Hepatocyte (in vitro differentiated cells): Measurements from ENCODE around the gene PHGDH. TPM values are rescaled to one million over a fixed set of nuclear protein-coding genes. Genes with fewer than 3 reads are reported as not detected.
"Not testable (repeated sequence)": the region's sequence is repeated elsewhere in the genome, so short reads cannot be mapped to it uniquely, and the experiment has no call there.

Experiments
- DNase-seq: peaks from one replicate; pipeline ENCODE4 v3.0.0-alpha.2; 2016; ENCODE audit warnings: low spot score
- H2AFZ ChIP-seq: fragments of 200-600 bp; sonication (generic); 2 replicates; pipeline ENCODE4 v1.6.0; 2016; ENCODE audit warnings: antibody characterized with exemption, mild to moderate bottlenecking
- H3K27ac ChIP-seq: fragments of 200-600 bp; sonication (generic); 2 replicates; pipeline ENCODE4 v1.5.1; 2016; ENCODE audit warnings: mild to moderate bottlenecking
- H3K27me3 ChIP-seq: fragments of 200-600 bp; sonication (generic); 2 replicates; pipeline ENCODE4 v1.6.1; 2016
- H3K36me3 ChIP-seq: fragments of 200-600 bp; sonication (generic); replicated peaks from 2 replicates; pipeline ENCODE4 v1.5.1; 2016; ENCODE audit warnings: low read depth; ENCODE audit not compliant: insufficient read depth
- H3K4me1 ChIP-seq: fragments of 200-600 bp; sonication (generic); 2 replicates; pipeline ENCODE4 v1.5.1; 2016; ENCODE audit warnings: mild to moderate bottlenecking, moderate library complexity; ENCODE audit not compliant: insufficient read depth
- H3K4me2 ChIP-seq: fragments of 200-600 bp; sonication (generic); 2 replicates; pipeline ENCODE4 v1.6.0; 2016
- H3K4me3 ChIP-seq: fragments of 200-600 bp; sonication (generic); 2 replicates; pipeline ENCODE4 v1.5.1; 2016; ENCODE audit warnings: mild to moderate bottlenecking
- H3K79me2 ChIP-seq: fragments of 200-600 bp; sonication (generic); 2 replicates; pipeline ENCODE4 v1.6.0; 2017; ENCODE audit warnings: mild to moderate bottlenecking
- H3K9me2 ChIP-seq: fragments of 200-600 bp; sonication (generic); replicated peaks from 2 replicates; pipeline ENCODE4 v1.6.0; 2017; ENCODE audit warnings: mild to moderate bottlenecking; ENCODE audit not compliant: insufficient read depth
- H3K9me3 ChIP-seq: fragments of 200-600 bp; sonication (generic); 2 replicates; pipeline ENCODE4 v1.5.1; 2016; ENCODE audit warnings: low read depth, mild to moderate bottlenecking
- H4K20me1 ChIP-seq: fragments of 200-600 bp; sonication (generic); 2 replicates; pipeline ENCODE4 v1.6.0; 2016; ENCODE audit warnings: mild to moderate bottlenecking; ENCODE audit not compliant: insufficient read depth, poor library complexity, severe bottlenecking
- EZH2 ChIP-seq: fragments of 200-600 bp; sonication (generic); IDR thresholded peaks from 2 replicates; pipeline ENCODE4 v1.6.1; 2016; ENCODE audit warnings: antibody characterized with exemption, mild to moderate bottlenecking, borderline replicate concordance
- EZH2phosphoT487 ChIP-seq: fragments of 200-600 bp; sonication (generic); IDR thresholded peaks from one replicate; pipeline ENCODE4 v1.6.1; 2018; ENCODE audit warnings: antibody characterized with exemption, mild to moderate bottlenecking, low read depth, moderate library complexity; ENCODE audit not compliant: unreplicated experiment, severe bottlenecking
- WGBS: methylation state at CpG from one replicate; pipeline ENCODE4 v1.1.6; 2016; ENCODE audit warnings: low lambda C conversion rate; ENCODE audit errors: missing lambda C conversion rate; 5-methylcytosine and 5-hydroxymethylcytosine counted together
- polyA plus RNA-seq: library from polyadenylated mRNA; unstranded; fragments of >200 nt; fragmentation: Nextera tagmentation; extraction: Ambion mirVana; gene quantifications from 2 replicates; pipeline ENCODE4 v1.2.1, GENCODE V29; 2016
- total RNA-seq: library from RNA; depleted of rRNA; stranded (reverse); fragments of >200 nt; gene quantifications from 2 replicates; pipeline ENCODE4 v1.2.3, GENCODE V29; 2014
- TF ChIP-seq, protein P1 (sequence below): fragments of 200-600 bp; sonication (generic); IDR thresholded peaks from 2 replicates; pipeline ENCODE4 v1.5.1; 2016; ENCODE audit warnings: antibody characterized with exemption, mild to moderate bottlenecking; ENCODE audit not compliant: poor library complexity

The PHGDH gene
- total and polyA plus RNA-seq, 2 experiments from 2014 or later = 138 to 167 TPM

GRCh38 chr1:119783354-119784185 is 71.8 kb downstream of the PHGDH start:
- Histone ChIP-seq H2AFZ (no peak overlapping the region), H3K4me1 (peaks cover 58% of the 10 kb centered on the region), H4K20me1 (no peaks in the 10 kb centered on the region), H3K9me3 (no peaks in the 10 kb centered on the region), H3K27ac (peak overlapping the region; percentile 85), H3K27me3 (no peaks in the 10 kb centered on the region), H3K4me3 (no peak overlapping the region), H3K9me2 (no peaks in the 10 kb centered on the region), H3K79me2 (no peaks in the 10 kb centered on the region), H3K36me3 (no peaks in the 10 kb centered on the region), H3K4me2 (peak overlapping the region; percentile 0)
- 70% methylated on average over 6 of the region's 6 CpGs for WGBS
- TF ChIP-seq EZH2phosphoT487 (no peak), EZH2 (no peak)
- TF ChIP-seq, protein P1, sequence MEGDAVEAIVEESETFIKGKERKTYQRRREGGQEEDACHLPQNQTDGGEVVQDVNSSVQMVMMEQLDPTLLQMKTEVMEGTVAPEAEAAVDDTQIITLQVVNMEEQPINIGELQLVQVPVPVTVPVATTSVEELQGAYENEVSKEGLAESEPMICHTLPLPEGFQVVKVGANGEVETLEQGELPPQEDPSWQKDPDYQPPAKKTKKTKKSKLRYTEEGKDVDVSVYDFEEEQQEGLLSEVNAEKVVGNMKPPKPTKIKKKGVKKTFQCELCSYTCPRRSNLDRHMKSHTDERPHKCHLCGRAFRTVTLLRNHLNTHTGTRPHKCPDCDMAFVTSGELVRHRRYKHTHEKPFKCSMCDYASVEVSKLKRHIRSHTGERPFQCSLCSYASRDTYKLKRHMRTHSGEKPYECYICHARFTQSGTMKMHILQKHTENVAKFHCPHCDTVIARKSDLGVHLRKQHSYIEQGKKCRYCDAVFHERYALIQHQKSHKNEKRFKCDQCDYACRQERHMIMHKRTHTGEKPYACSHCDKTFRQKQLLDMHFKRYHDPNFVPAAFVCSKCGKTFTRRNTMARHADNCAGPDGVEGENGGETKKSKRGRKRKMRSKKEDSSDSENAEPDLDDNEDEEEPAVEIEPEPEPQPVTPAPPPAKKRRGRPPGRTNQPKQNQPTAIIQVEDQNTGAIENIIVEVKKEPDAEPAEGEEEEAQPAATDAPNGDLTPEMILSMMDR = no peak
- DNase-seq = peak; percentile 54

GRCh38 chr1:119784191-119784781 is 72.6 kb downstream of the PHGDH start:
- DNase-seq = no peak
- peak overlapping the region; percentile 85 for H3K27ac ChIP-seq
- no peak overlapping the region for H2AFZ ChIP-seq
- H3K9me2 ChIP-seq = no peaks in the 10 kb centered on the region
- no peaks in the 10 kb centered on the region for H3K79me2 ChIP-seq
- peaks cover 54% of the 10 kb centered on the region for H3K4me1 ChIP-seq
- peak overlapping the region; percentile 16 for H3K4me2 ChIP-seq
- H3K4me3 ChIP-seq = no peak overlapping the region
- no peaks in the 10 kb centered on the region for H3K36me3 ChIP-seq
- TF ChIP-seq EZH2 (no peak), EZH2phosphoT487 (no peak)
- TF ChIP-seq, protein P1 = no peak
- H3K9me3 ChIP-seq = no peaks in the 10 kb centered on the region
- 65% methylated on average over 3 of the region's 3 CpGs for WGBS
- no peaks in the 10 kb centered on the region for H3K27me3 ChIP-seq
- H4K20me1 ChIP-seq = no peaks in the 10 kb centered on the region

- H3K4me3 ChIP-seq, DNase-seq, H3K9me2 ChIP-seq, H3K27me3 ChIP-seq, H3K4me2 ChIP-seq, H3K79me2 ChIP-seq, H4K20me1 ChIP-seq, H3K36me3 ChIP-seq, H3K9me3 ChIP-seq, H2AFZ ChIP-seq: not testable (repeated sequence)
- WGBS = 80% methylated on average over 7 of the region's 7 CpGs
- Histone ChIP-seq H3K27ac (peak overlapping the region; percentile 4), H3K4me1 (peaks cover 53% of the 10 kb centered on the region)
Measured at GRCh38 chr1:119786046-119786445, 74.3 kb downstream of the PHGDH start.

DNA sequence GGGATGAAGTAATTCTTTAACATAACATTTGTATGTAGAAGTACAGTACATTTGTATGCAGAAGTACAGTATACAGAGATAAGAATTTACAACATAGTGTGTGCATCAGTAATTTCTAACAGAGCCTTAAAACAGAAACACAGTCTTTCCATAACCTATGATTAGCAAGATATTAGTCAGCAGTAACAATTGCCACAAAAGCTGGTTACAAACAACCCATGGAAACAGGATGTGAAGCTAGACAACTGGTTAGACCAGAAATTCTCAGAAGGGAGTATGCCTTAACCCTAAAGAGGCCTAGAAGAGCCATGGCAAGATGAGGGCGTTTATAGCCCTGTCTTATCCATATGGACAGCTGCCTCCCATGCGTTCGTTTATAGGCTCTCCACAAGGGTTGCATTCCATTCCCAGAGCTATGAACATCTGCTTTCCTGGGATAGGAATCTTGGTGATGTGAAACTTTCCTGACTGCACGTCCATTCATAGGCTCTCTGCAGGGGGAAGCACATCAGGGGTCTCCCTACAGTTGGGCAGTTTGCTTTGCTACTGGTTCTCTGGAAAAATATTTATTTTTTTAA is 74.8 kb downstream of the PHGDH start:
- H3K4me3 ChIP-seq, DNase-seq, H3K79me2 ChIP-seq, H3K9me2 ChIP-seq, H2AFZ ChIP-seq, H3K27me3 ChIP-seq, H3K36me3 ChIP-seq, H4K20me1 ChIP-seq, H3K4me2 ChIP-seq, H3K9me3 ChIP-seq: not testable (repeated sequence)
- 49% methylated on average over 4 of the region's 4 CpGs for WGBS
- Histone ChIP-seq H3K27ac (peak overlapping the region; percentile 4), H3K4me1 (peaks cover 58% of the 10 kb centered on the region)
